Stimulated activated CD4-positive, alpha-beta T cell treated with anti-CD3 and anti-CD28 coated beads, Interleukin-12 subunit alpha, Interleukin-12 subunit beta, amount 100 ng/mL, for 24 hours (primary cell): Measurements from ENCODE around the gene RTP1.
"Not testable (repeated sequence)": the region's sequence is repeated elsewhere in the genome, so short reads cannot be mapped to it uniquely, and the experiment has no call there.

Source experiments
- DNase-seq, 2 experiments: peaks; one replicate each; pipeline ENCODE4 v3.0.0-alpha.2; 2020; ENCODE audit warnings: low read depth in 2 of 2

The RTP1 gene

DNA sequence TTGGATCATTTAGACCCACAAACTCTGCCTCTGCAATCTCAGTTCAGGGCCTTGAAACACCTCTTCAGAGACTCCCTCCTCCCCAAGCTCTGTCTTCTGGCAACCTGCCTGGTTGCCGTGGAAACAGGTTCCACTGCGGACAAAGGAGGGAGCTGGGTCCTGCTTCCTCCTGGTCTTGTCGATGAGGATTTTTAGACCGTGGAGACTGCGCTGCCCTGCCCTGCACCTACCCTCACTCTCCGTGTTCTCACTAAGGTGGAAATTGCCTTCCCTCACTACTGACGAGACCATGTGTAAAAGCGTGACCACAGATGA lies at the start of gene RTP1:
TSS of gene RTP1 (plus strand) at position 152 of the 315 bp plus-strand sequence. CDS start at position 182, 30 bp downstream.
- no peak for DNase-seq

DNA sequence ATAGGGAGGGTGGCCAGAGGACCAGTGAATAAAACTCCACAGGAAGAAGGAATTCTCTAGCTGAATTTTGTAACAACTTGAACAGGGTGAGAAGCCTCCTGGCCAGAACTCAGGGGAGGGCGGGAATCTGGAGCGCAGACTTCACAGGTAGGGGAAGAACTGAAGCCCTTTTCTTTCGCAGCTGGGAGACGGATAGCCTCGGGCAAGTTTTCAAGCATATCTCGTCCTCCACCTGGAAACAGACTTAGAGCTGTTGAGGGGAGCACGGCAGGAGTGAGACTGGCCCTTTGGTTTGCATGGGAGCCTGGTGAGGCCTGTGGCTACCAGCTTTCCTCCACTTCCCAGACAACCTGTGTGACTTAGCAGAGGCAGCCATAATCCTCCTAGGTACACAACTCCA lies 47.1 kb upstream of the RTP1 start:
- no peak for DNase-seq

DNA sequence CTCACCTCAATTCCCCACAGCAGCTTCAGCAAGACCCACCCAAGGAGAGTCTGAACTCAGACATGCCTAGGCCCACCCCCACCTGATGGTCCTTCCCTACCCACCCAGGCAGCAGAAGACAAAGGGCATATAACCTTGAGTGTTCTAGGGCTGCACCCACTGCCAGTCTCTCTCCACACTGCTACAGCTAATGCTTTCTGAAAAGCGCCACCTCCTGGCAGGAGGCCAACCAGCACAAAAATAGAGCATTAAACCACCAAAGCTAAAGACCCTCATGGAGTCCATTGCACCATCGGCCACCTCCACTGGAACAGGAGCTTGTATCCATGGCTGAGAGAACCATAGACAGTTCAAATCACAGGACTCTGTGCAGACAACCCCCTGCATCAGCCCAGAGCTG lies 46.7 kb upstream of the RTP1 start:
- peak; percentile 29 to 57 for DNase-seq

- no peak for DNase-seq
These were observed 35.7 kb upstream of the RTP1 start for GRCh38 chr3:187161556-187161955.

- DNase-seq, result no peak
These were observed 34.9 kb upstream of the RTP1 start for GRCh38 chr3:187162265-187162953.

GRCh38 chr3:187165144-187165543 lies 32.1 kb upstream of the RTP1 start:
- DNase-seq, result no peak

DNA sequence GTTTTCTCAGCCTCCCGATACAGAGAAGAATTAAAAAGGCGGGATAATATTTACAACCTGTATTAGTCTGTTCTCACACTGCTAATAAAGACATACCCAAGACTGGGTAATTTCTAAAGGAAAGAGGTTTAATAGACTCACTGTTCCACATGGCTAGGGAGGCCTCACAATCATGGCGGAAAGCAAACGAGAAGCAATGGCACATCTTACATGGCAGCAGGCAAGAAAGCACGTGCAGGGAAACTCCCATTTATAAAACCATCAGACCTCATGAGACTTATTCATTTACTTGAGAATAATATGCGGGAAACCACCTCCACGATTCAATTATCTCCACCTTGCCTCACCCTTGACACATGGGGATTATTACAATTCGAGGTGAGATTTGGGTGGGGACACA lies 30.5 kb upstream of the RTP1 start:
- no peak for DNase-seq

DNA sequence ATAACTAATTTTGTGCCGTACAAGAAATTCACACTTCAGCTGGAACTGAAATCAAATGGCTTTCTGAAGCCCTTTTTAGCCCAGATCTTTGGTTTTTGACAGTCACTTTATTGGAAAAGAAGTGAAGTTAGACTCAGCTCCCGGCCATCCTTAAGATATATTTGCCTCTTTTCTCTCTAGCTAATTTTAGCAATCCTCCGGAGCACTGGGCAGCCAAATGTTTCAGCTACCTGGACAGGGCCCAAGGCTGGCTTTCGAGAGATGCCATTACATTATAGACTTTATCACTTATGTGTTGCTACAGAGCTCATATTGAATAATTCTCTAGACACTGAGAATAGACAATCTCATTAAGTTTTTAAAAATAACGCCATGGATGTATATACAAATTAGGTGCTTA lies 29.5 kb upstream of the RTP1 start:
- no peak for DNase-seq

GRCh38 chr3:187169231-187169960 lies 27.9 kb upstream of the RTP1 start:
- DNase-seq, result no peak

DNA sequence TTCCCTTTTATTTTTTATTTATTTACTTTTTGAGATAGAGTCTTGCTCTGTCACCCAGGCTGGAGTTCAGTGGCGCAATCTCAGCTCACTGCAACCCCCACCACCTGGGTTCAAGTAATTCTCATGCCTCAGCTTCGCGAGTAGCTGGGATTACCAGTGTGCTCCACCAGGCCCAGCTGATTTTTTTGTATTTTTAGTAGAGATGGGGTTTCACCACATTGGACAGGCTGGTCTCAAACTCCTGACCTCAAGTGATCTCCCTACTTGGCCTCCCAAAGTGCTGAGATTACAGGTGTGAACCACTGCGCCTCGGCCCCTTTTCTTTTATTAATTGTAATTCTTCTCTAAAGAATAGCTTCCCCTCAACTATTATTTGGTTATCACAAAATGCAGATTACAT lies 26.4 kb upstream of the RTP1 start:
- not testable (repeated sequence) for DNase-seq

DNA sequence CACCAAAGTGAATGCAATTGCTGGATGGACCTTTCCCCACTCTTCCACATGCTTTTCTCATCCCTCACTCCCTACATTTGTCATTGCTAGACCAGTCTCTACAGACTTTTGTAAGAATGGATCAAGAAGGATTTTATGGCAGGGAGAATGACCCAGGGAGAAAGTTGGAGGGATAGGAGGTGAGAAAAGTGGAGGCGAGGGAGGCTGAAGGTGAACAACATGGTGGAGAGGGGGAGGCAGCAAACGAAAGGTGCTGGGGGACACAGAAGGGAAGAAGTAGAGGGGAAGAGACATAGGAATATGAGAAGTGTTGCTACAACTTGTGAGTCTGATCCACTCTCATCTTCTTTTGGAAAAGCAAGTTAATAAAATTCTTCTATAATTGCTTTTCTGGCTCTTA lies 24.4 kb upstream of the RTP1 start:
- no peak for DNase-seq

DNA sequence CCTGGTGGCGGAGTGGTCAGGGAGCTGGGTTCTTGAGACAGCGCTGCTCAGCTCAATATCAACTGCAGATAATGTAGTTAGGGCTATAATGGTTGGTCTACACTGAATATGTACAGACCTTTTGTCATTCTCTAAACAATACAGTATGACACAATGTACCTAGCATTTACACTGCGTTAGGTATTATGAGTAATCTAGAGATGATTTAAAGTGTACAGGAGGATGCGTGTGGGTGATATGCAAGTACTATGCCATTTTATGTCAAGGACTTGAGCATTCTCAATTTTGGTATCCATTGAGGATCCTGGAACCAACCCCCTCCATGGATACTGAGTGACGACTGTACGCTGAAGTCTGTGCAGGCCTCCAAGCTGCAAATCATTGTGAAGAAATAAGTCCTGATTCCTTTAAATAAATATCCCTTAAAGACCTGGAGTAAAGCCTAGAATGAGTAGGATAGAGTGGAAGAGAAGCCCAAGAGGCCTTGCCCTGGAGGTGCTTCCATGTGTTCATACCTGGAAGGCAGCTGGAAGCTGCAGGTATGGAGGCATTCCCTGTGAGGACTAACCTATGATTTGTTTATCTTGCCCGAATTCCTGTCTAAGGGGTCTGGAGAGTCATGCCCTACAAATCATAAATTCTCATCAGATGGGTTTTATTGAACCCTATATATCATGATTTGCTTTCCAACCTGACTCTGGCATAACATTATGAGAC lies 15.7 kb upstream of the RTP1 start:
- no peak for DNase-seq

- DNase-seq, result no peak
These were observed 13.9 kb upstream of the RTP1 start for GRCh38 chr3:187183210-187183862.

DNA sequence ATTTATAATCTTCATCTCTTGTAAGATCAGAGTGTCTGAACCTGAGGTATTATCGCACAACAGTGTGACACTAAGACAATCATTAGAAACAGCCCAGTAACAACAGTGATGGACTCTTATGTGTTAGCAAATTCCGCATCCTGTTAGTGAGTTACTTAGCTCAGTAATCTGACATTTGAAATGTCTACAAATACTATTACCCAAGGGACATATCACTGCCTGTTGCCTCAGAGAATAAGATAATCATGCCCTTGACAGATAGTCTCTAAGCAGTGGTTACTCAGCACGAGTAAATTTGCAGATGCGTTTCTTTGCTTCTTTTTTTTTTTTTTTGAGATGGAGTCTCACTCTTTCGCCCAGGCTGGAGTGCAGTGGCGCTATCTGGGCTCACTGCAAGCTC lies 13.4 kb upstream of the RTP1 start:
- no peak for DNase-seq

- no peak for DNase-seq
These were observed 11.5 kb upstream of the RTP1 start for GRCh38 chr3:187185759-187186158.

- no peak for DNase-seq
These were observed 10.9 kb upstream of the RTP1 start for GRCh38 chr3:187186375-187186774.

DNA sequence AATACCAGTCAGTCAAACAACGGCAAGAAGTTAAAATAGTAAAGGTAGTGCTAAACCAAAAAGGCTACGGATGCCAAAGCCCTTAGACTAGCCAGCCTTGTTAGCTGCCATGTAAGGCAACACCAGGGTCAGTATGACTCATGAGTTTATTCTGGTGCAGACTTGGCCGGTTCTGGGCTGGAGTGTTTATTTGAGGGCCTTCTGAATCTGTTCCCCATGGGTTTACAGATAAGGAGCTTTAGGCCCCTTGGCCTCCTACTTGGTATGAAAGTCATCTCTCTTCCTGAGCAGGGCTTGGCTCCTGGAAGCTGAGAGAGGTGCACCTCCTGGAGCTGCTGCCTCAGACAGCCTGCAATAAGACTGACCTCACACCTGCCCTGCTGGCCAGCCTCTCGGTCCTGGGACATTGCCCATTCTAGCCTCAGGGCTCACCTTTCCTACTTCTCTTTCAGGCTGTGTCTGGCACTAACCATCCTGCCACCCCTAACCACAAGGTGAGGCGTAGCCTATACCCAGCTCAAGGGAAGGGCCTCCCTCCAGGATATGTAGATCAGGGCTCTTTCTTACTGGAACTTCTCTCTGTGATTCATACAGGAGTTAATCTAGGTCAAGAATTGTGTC lies 10.4 kb upstream of the RTP1 start:
- DNase-seq, result no peak

GRCh38 chr3:187188931-187189330 lies 8.4 kb upstream of the RTP1 start:
- DNase-seq, result no peak

DNA sequence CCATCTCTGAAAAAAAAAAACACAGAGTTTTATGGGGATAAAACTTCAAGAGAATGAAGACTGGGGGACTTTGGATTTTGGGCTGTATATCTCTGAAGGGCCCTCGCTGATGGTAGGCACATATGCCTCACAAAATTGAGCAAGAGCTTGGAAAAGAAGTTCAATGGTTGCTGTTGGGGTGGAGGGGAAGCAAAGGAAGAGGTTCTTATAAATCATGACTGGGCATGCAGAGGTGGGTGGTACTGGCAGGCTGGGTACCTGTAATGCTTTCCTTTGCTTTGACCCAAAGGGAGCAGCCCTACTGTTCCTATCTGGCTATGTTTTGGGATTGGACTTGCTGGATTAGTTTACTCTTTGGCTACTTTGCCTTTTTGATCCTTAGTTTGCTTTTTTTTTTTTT lies 6.0 kb upstream of the RTP1 start:
- DNase-seq, result no peak

DNA sequence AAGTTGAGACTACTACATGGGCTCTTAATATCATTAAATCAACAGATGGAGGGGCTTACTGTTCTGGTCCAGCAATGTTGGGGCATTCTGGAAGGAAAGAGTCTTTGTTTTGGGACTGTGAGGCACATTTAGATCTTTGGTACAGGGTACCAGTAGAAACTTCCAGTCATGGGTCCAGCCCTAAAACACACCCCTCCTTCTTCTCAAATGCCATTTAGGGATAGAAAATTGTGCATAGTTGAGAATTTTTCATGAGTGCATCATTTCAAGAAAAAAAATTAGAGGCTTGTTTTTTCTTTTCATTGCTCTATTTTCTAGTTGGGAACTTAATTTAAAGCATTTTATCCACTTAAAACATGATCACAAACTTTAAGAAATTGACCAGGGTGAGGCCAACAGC lies 4.1 kb upstream of the RTP1 start:
- DNase-seq, result no peak

DNA sequence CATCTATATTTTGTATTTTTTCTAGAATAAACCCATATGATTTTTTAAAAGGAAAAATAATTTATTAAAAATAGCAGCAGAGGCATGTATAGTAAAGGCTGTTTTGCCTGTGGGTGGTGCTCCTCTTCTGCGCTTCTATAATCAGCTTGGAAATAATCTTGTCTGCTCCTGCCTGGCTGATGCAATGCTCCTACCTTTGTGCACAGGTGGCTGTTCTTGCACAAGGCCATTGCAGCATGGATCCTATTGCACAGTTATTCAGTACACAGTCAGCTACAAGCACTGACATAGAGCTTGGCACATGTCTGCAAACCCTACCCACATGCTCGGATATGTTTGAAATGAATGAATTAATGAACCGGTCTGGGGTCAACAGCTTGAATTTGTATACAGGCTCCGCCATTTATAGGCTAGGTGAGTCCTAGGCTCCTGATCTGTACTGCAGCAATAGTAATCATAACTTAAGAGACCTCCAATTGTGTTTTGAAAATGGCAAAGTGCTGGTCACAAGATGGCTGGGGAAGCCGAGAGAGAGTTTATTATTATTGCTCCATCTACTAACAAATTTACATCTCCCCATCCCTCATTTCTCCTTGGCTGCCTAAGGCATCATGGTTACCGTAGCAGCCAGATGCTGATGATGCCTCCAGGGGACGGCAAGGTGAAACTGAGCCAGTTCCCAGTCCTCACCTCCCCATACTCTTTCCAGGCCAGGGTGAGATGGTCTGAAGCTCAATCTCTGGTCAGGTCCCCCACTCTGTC lies 532 bp upstream of the RTP1 start:
- no peak for DNase-seq
